Hepatocyte (in vitro differentiated cells): ENCODE measurements around the gene CKB. TPM values are rescaled to one million over a fixed set of nuclear protein-coding genes. Genes with fewer than 3 reads are reported as not detected.

Source experiments
- DNase-seq: peaks from one replicate; pipeline ENCODE4 v3.0.0-alpha.2; 2016; ENCODE audit warnings: low spot score
- H2AFZ ChIP-seq: fragments of 200-600 bp; sonication (generic); 2 replicates; pipeline ENCODE4 v1.6.0; 2016; ENCODE audit warnings: antibody characterized with exemption, mild to moderate bottlenecking
- H3K27ac ChIP-seq: fragments of 200-600 bp; sonication (generic); 2 replicates; pipeline ENCODE4 v1.5.1; 2016; ENCODE audit warnings: mild to moderate bottlenecking
- H3K27me3 ChIP-seq: fragments of 200-600 bp; sonication (generic); 2 replicates; pipeline ENCODE4 v1.6.1; 2016
- H3K36me3 ChIP-seq: fragments of 200-600 bp; sonication (generic); replicated peaks from 2 replicates; pipeline ENCODE4 v1.5.1; 2016; ENCODE audit warnings: low read depth; ENCODE audit not compliant: insufficient read depth
- H3K4me1 ChIP-seq: fragments of 200-600 bp; sonication (generic); 2 replicates; pipeline ENCODE4 v1.5.1; 2016; ENCODE audit warnings: mild to moderate bottlenecking, moderate library complexity; ENCODE audit not compliant: insufficient read depth
- H3K4me2 ChIP-seq: fragments of 200-600 bp; sonication (generic); 2 replicates; pipeline ENCODE4 v1.6.0; 2016
- H3K4me3 ChIP-seq: fragments of 200-600 bp; sonication (generic); 2 replicates; pipeline ENCODE4 v1.5.1; 2016; ENCODE audit warnings: mild to moderate bottlenecking
- H3K79me2 ChIP-seq: fragments of 200-600 bp; sonication (generic); 2 replicates; pipeline ENCODE4 v1.6.0; 2017; ENCODE audit warnings: mild to moderate bottlenecking
- H3K9me2 ChIP-seq: fragments of 200-600 bp; sonication (generic); replicated peaks from 2 replicates; pipeline ENCODE4 v1.6.0; 2017; ENCODE audit warnings: mild to moderate bottlenecking; ENCODE audit not compliant: insufficient read depth
- H3K9me3 ChIP-seq: fragments of 200-600 bp; sonication (generic); 2 replicates; pipeline ENCODE4 v1.5.1; 2016; ENCODE audit warnings: low read depth, mild to moderate bottlenecking
- H4K20me1 ChIP-seq: fragments of 200-600 bp; sonication (generic); 2 replicates; pipeline ENCODE4 v1.6.0; 2016; ENCODE audit warnings: mild to moderate bottlenecking; ENCODE audit not compliant: insufficient read depth, poor library complexity, severe bottlenecking
- EZH2 ChIP-seq: fragments of 200-600 bp; sonication (generic); IDR thresholded peaks from 2 replicates; pipeline ENCODE4 v1.6.1; 2016; ENCODE audit warnings: antibody characterized with exemption, mild to moderate bottlenecking, borderline replicate concordance
- EZH2phosphoT487 ChIP-seq: fragments of 200-600 bp; sonication (generic); IDR thresholded peaks from one replicate; pipeline ENCODE4 v1.6.1; 2018; ENCODE audit warnings: antibody characterized with exemption, mild to moderate bottlenecking, low read depth, moderate library complexity; ENCODE audit not compliant: unreplicated experiment, severe bottlenecking
- WGBS: methylation state at CpG from one replicate; pipeline ENCODE4 v1.1.6; 2016; ENCODE audit warnings: low lambda C conversion rate; ENCODE audit errors: missing lambda C conversion rate; 5-methylcytosine and 5-hydroxymethylcytosine counted together
- polyA plus RNA-seq: library from polyadenylated mRNA; unstranded; fragments of >200 nt; fragmentation: Nextera tagmentation; extraction: Ambion mirVana; gene quantifications from 2 replicates; pipeline ENCODE4 v1.2.1, GENCODE V29; 2016
- total RNA-seq: library from RNA; depleted of rRNA; stranded (reverse); fragments of >200 nt; gene quantifications from 2 replicates; pipeline ENCODE4 v1.2.3, GENCODE V29; 2014
- TF ChIP-seq, protein P1 (sequence below): fragments of 200-600 bp; sonication (generic); IDR thresholded peaks from 2 replicates; pipeline ENCODE4 v1.5.1; 2016; ENCODE audit warnings: antibody characterized with exemption, mild to moderate bottlenecking; ENCODE audit not compliant: poor library complexity

CKB gene
- total and polyA plus RNA-seq, 2 experiments from 2014 or later: 682 to 2,829 TPM

DNA sequence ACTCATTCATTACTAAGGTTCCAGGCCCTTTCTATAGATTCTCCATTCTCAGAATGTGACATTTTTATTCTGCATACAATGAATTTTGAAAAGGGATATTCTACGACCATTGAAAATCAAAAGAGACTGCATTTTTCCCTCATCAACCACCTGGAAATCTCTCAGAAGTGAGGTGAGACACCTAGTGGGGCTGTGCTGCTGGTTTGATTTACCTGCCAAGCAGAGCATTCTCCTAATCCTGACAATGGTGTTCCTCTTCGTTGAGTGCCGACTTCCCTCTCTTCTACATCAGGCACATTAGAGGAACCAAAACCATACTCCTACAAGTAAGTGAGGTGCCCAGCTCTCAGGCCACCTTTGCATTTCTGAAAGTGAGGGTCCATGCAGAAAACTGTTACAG lies 14.9 kb downstream of the CKB start:
- Histone ChIP-seq H3K36me3 (peaks cover 2% of the 10 kb centered on the region), H3K4me2 (no peak overlapping the region), H3K9me3 (no peaks in the 10 kb centered on the region), H3K79me2 (no peaks in the 10 kb centered on the region), H3K9me2 (no peaks in the 10 kb centered on the region), H3K4me3 (no peak overlapping the region), H3K27me3 (no peaks in the 10 kb centered on the region), H3K4me1 (no peaks in the 10 kb centered on the region), H4K20me1 (no peaks in the 10 kb centered on the region), H2AFZ (no peak overlapping the region), H3K27ac (no peak overlapping the region)
- TF ChIP-seq EZH2: no peak
- no peak for TF ChIP-seq EZH2phosphoT487
- TF ChIP-seq, protein P1, sequence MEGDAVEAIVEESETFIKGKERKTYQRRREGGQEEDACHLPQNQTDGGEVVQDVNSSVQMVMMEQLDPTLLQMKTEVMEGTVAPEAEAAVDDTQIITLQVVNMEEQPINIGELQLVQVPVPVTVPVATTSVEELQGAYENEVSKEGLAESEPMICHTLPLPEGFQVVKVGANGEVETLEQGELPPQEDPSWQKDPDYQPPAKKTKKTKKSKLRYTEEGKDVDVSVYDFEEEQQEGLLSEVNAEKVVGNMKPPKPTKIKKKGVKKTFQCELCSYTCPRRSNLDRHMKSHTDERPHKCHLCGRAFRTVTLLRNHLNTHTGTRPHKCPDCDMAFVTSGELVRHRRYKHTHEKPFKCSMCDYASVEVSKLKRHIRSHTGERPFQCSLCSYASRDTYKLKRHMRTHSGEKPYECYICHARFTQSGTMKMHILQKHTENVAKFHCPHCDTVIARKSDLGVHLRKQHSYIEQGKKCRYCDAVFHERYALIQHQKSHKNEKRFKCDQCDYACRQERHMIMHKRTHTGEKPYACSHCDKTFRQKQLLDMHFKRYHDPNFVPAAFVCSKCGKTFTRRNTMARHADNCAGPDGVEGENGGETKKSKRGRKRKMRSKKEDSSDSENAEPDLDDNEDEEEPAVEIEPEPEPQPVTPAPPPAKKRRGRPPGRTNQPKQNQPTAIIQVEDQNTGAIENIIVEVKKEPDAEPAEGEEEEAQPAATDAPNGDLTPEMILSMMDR: no peak
- DNase-seq: no peak
- 95% methylated on average over 3 of the region's 3 CpGs for WGBS

DNA sequence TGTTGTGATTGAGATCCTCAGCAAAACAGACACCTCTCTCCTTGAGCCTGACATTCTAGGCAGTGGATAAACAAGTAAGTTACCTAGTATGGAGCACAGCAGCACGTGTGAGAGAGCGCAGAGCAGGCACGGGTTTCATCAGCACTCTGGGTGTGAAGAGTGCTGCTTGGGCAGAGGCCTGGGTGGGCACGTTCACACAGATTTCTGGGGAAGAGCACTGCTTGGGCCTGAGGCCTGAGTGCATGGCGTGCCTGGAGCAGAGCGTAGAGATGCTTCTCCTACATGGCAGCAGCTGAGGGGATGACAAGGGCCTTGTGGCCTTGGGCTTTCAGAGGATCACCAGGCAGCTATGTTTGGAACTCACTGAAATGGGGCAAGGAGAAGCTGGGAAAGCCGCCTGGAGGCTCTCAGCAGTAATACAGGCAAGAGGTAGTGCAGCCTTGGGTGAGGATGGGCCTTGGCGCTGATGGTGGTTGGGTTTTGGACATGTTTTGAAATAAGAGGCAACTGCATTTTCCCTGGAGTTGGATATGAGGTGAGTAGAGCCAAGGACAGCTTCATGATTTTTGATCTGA lies 17.6 kb downstream of the CKB start:
- no peak overlapping the region for H3K4me3 ChIP-seq
- no peak overlapping the region for H3K4me2 ChIP-seq
- H3K27ac ChIP-seq: no peak overlapping the region
- no peaks in the 10 kb centered on the region for H4K20me1 ChIP-seq
- no peaks in the 10 kb centered on the region for H3K27me3 ChIP-seq
- TF ChIP-seq EZH2: no peak
- peaks cover 2% of the 10 kb centered on the region for H3K79me2 ChIP-seq
- H3K9me3 ChIP-seq: no peaks in the 10 kb centered on the region
- H3K36me3 ChIP-seq: peaks cover 6% of the 10 kb centered on the region
- H3K4me1 ChIP-seq: no peaks in the 10 kb centered on the region
- no peak overlapping the region for H2AFZ ChIP-seq
- WGBS: 85% methylated on average over 8 of the region's 8 CpGs
- H3K9me2 ChIP-seq: no peaks in the 10 kb centered on the region
- DNase-seq: no peak

DNA sequence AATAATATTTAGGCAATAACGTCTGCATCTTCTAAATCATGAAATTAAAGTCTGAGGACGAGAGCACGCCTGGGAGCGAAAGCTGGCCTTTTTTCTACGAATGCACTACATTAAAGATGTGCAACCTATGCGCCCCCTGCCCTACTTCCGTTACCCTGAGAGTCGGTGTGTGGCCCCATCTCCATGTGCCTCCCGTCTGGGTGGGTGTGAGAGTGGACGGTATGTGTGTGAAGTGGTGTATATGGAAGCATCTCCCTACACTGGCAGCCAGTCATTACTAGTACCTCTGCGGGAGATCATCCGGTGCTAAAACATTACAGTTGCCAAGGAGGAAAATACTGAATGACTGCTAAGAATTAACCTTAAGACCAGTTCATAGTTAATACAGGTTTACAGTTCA lies 19.3 kb downstream of the CKB start:
- Histone ChIP-seq H3K79me2 (peaks cover 2% of the 10 kb centered on the region), H3K9me2 (no peaks in the 10 kb centered on the region), H3K27me3 (no peaks in the 10 kb centered on the region), H4K20me1 (no peaks in the 10 kb centered on the region), H3K4me1 (no peaks in the 10 kb centered on the region), H3K4me2 (no peak overlapping the region), H2AFZ (no peak overlapping the region), H3K36me3 (peaks cover 6% of the 10 kb centered on the region), H3K9me3 (no peaks in the 10 kb centered on the region), H3K4me3 (no peak overlapping the region), H3K27ac (no peak overlapping the region)
- TF ChIP-seq, protein P1: no peak
- TF ChIP-seq EZH2 (no peak), EZH2phosphoT487 (no peak)
- over 99% methylated on average over 12 of the region's 12 CpGs for WGBS
- no peak for DNase-seq

DNA sequence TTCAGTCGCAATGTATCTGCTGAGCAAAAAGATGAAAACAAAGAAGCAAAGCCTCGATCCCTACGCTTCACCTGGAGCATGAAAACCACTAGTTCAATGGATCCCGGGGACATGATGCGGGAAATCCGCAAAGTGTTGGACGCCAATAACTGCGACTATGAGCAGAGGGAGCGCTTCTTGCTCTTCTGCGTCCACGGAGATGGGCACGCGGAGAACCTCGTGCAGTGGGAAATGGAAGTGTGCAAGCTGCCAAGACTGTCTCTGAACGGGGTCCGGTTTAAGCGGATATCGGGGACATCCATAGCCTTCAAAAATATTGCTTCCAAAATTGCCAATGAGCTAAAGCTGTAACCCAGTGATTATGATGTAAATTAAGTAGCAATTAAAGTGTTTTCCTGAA lies 19.8 kb downstream of the CKB start:
- Histone ChIP-seq H3K27ac (no peak overlapping the region), H3K27me3 (no peaks in the 10 kb centered on the region), H2AFZ (no peak overlapping the region), H3K9me3 (no peaks in the 10 kb centered on the region), H3K4me1 (no peaks in the 10 kb centered on the region), H3K79me2 (peaks cover 2% of the 10 kb centered on the region), H3K36me3 (peaks cover 6% of the 10 kb centered on the region), H3K4me2 (no peak overlapping the region), H3K9me2 (no peaks in the 10 kb centered on the region), H3K4me3 (no peak overlapping the region), H4K20me1 (no peaks in the 10 kb centered on the region)
- no peak for DNase-seq
- TF ChIP-seq EZH2phosphoT487 (no peak), EZH2 (no peak)
- TF ChIP-seq, protein P1: no peak
- WGBS: over 99% methylated on average over 18 of the region's 18 CpGs
